AG09319 (cell line): ENCODE results near the gene DHRS4L2.
A peak's percentile ranks its signal among the peaks of the same experiment; 100 is the strongest.
"Not testable (repeated sequence)": the region's sequence is repeated elsewhere in the genome, so short reads cannot be mapped to it uniquely, and the experiment has no call there.

Experiments
- DNase-seq: peaks from one replicate; pipeline ENCODE4 v3.0.0-alpha.2; 2010; ENCODE audit warnings: low read depth; ENCODE audit errors: extremely low read depth
- TF ChIP-seq, protein P1 (sequence below): IDR thresholded peaks from 2 replicates; pipeline ENCODE4 v1.5.1; 2011; ENCODE audit warnings: low read depth, mild to moderate bottlenecking, inconsistent platforms, low read length, moderate library complexity

DHRS4L2 gene

GRCh38 chr14:24013654-24014514 is 25.2 kb downstream of the DHRS4L2 start:
- DNase-seq: peak; percentile 34
- TF ChIP-seq, protein P1, sequence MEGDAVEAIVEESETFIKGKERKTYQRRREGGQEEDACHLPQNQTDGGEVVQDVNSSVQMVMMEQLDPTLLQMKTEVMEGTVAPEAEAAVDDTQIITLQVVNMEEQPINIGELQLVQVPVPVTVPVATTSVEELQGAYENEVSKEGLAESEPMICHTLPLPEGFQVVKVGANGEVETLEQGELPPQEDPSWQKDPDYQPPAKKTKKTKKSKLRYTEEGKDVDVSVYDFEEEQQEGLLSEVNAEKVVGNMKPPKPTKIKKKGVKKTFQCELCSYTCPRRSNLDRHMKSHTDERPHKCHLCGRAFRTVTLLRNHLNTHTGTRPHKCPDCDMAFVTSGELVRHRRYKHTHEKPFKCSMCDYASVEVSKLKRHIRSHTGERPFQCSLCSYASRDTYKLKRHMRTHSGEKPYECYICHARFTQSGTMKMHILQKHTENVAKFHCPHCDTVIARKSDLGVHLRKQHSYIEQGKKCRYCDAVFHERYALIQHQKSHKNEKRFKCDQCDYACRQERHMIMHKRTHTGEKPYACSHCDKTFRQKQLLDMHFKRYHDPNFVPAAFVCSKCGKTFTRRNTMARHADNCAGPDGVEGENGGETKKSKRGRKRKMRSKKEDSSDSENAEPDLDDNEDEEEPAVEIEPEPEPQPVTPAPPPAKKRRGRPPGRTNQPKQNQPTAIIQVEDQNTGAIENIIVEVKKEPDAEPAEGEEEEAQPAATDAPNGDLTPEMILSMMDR: peak; percentile 90

DNA sequence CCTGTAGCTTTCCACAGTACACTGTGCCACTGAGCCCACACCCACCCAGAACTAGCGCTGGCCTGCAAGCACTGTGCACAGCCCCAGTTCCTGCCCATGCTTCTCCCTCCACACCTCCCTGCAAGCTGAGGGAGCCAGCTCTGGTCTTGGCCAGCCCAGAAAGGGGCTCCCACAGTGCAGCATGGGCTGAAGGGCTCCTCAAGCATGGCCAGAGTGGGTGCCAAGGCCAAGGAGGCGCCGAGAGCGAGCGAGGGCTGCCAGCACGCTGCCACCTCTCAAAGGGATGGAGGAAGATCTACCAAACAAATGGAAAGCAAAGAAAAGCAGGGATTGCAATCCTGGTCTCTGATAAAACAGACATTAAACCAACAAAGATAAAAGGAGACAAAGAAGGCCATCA is 27.0 kb downstream of the DHRS4L2 start:
- not testable (repeated sequence) for DNase-seq

- not testable (repeated sequence) for DNase-seq
These were observed 30.2 kb downstream of the DHRS4L2 start for GRCh38 chr14:24018978-24019377.

DNA sequence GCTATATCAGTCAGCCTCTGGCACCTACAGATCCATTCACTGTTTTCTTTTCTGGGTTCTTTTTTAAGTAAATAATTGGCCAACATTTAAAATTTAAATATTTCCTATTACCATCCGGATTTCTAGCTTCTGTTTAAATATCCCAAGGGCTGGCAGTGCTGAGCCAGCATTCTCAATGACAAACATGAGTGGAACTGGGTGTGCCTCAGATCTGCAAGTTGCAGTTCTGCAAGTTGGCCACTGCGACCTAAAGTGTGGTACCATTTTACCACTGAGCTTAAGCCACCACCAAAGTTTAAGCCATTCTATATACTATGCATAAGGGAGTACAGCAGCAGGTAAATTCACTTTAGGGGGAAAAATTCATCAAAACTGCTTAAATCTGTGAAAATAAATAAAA is 31.2 kb downstream of the DHRS4L2 start:
- DNase-seq: not testable (repeated sequence)

- DNase-seq: not testable (repeated sequence)
These were observed 31.8 kb downstream of the DHRS4L2 start for GRCh38 chr14:24020520-24020919.

GRCh38 chr14:24024939-24025418 is 36.2 kb downstream of the DHRS4L2 start:
- not testable (repeated sequence) for DNase-seq

DNA sequence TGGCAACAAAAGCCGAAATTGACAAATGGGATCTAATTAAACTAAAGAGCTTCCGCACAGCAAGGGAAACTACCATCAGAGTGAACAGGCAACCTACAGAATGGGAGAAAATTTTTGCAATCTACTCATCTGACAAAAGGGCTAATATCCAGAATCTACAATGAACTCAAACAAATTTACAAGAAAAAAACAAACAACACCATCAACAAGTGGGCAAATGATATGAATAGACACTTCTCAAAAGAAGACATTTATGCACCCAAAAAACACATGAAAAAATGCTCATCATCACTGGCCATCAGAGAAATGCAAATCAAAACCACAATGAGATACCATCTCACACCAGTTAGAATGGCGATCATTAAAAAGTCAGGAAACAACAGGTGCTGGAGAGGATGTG is 41.0 kb downstream of the DHRS4L2 start:
- not testable (repeated sequence) for DNase-seq

DNA sequence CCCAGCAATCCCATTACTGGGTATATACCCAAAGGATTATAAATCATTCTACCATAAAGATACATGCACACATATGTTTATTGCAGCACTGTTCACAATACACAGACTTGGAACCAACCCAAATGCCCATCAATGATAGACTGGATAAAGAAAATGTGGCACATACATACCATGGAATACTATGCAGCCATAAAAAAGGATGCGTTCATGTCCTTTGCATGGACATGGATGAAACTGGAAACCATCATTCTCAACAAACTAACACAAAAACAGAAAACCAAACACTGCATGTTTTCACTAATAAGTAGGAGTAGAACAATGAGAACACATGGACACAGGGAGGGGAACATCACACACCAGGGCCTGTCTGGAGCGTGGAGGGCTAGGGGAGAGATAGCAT is 42.6 kb downstream of the DHRS4L2 start:
- DNase-seq: not testable (repeated sequence)

GRCh38 chr14:24032727-24033418 is 44.1 kb downstream of the DHRS4L2 start:
- TF ChIP-seq, protein P1: no peak
- DNase-seq: peak; percentile 12

DNA sequence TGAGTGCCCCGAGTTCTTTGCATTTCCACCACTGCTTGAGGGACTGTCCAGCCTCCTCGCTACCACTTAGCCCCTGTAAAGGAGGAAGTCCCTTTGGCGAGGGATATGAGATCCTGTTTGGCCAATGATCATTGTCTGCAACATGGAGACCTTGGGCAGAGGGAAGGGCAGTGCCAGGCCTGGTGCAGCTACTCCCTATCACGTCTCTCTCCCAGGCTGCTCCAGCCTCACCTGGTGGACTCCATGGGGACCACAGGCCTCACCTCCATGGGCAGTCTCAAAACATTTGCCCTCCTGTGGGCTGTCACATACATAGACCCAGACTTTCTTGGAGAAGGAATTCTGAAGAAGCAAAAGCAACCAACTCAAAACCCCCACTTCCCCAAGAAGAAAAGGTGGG is 47.0 kb downstream of the DHRS4L2 start:
- DNase-seq: not testable (repeated sequence)

DNA sequence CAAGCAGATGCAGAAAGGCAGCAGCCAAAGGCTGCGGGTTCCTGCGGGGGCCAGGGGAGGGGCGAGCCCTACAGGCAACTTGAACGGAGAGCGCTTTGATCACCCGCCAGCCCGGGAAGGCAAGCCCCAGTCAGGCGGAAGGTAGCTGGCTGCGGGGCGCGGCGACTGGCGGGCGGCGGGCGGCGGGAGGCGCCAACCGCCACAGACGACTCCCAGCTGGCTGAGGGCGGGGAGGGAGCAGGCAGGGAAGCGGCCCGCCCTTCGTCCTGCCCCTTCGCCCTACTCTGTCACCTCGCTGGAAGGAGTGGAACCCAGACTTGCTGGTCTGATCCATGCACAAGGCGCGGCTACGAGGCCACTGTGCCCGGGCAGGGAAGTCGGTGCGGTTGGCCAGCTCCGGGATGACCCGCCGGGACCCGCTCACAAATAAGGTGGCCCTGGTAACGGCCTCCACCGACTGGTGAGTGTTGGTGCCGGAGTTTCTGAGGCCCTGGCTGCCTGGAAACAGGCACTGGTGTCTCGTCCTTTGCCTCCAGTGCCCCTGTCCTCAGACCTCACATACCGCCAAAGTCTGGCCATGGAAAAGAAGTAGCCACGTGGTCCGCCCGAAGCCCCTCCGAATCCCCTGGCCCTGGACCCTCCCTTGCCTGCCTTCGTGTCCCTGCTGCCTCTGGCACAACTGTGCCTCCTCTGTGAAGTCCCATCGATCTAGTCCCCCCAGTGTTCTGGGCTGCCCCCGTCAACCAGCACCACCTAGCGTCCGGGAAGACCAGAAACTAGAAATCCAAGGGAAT is 47.6 kb downstream of the DHRS4L2 start:
- no peak for DNase-seq
- TF ChIP-seq, protein P1: peak; percentile 89

DNA sequence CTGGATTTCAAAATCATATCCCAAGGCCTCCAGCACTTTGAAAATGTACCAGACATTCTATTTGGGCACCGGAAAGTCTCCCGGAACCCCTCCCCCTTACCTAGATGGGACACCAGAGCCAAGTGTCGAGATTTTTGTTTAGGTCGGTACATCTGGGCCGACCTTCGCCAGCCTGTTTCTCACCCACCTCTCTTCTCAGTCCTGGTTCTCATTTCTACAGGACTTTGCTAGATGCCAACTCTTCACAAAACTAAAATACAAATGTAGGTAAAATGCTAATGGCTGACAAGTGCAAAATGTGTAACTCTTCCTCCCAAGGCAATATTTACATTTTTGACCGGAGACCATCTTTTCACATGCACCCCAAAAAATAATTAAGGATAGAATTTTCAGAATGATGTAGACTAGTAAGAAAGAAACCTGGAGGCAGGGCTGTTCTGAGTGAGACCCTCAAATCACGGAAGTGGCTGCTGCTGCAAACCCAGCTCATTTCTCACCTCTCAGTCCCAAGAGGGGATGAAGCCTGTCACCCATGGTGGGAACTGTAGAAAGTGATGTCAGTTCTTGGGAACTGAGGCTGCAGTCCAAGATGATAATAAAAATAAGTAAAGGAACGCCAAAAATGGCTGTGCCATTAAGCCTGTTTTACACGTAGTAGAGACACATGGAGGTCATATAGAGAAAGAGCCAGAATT is 48.4 kb downstream of the DHRS4L2 start:
- not testable (repeated sequence) for DNase-seq
